Forelimb muscle (tissue), 1 donor: ENCODE data around the gene PIK3CD. TPM values are rescaled to one million over a fixed set of nuclear protein-coding genes. Genes with fewer than 3 reads are reported as not detected.

ENCODE experiments used
- DNase-seq: peaks from one replicate; pipeline ENCODE4 v3.0.0-alpha.2; 2013; ENCODE audit warnings: low read depth
- polyA plus RNA-seq: library from polyadenylated mRNA; unstranded; fragments of 120-200 nt; gene quantifications from one replicate; pipeline ENCODE4 v1.2.1, GENCODE V29; 2013; ENCODE audit not compliant: insufficient read length

PIK3CD gene
- polyA plus RNA-seq, 1 donor: 1.9 TPM

- no peak for DNase-seq
These were observed 115.4 kb downstream of the PIK3CD start for GRCh38 chr1:9766759-9767442.

- no peak for DNase-seq
These were observed 116.6 kb downstream of the PIK3CD start for GRCh38 chr1:9767964-9768668.

GRCh38 chr1:9768983-9769382 lies 117.5 kb downstream of the PIK3CD start:
- no peak for DNase-seq

- no peak for DNase-seq
These were observed 118.8 kb downstream of the PIK3CD start for GRCh38 chr1:9770298-9770697.

DNA sequence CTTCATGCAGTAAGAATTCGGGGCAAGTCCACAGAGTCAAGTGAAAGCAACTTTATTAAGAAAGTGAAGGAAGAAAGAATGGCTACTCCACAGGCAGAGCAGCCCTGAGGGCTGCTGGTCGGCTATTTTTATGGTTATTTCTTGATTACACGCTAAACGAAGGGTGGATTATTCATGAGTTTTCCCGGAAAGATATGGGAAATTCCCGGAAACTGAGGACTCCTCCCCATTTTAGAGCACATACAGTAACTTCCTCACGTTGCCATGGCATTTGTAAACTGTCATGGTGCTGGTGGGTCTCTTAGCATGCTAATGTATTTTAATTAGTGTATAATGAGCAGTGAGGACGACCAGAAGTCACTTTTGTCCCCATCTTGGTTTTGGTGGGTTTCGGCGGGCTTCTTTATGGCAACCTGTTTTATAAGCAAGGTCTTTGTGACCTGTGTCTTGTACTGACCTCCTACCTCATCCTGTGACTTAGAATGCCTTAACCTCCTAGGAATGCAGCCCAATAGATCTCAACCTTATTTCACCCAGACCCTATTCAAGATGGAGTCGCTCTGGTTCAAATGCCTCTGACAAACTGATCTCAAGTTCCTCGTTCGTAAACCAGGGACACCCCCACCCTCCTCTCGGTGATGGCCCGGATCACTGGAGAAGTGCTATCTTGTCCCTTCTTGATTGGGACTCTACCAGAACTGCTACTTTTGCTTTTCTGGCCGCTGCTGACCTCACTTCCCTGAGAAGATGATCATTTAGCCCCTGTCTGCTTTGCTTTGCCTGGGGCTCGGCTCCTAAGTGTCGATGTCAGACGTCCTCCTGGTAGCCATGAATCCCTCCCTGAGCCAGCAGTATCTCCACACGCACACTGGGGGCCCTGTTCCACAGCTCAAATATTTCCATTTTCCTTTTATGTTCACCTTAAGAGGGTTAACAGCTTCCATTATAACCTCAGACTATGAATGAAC lies 123.5 kb downstream of the PIK3CD start:
- DNase-seq: no peak

GRCh38 chr1:9776685-9777084 lies 125.2 kb downstream of the PIK3CD start:
- no peak for DNase-seq

Other genes starting within 250 kb of the PIK3CD start
- gene SLC25A33, start 112.3 kb upstream of the PIK3CD start, polyA plus RNA-seq: 1.3 TPM
- 19.5 TPM for gene TMEM201, start 62.8 kb upstream of the PIK3CD start, polyA plus RNA-seq
- gene CLSTN1, start 172.2 kb downstream of the PIK3CD start, polyA plus RNA-seq: 62.4 TPM